ENCODE data around the gene PIGO.

The PIGO gene

DNA sequence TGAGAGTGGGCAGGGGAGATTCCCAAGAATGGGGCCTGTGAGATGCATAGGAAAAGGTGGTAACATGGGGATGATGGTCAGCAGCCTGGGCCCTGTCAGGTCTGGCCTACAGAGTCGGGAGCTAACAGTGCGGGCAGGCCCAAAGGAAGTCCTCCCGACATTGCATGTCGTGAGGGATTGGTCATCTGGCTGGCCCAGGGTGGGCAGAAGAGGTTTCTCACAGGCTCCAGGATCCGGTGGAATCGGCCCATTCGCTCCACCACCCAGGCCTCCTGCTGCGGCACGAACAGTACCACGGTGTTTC lies 6.0 kb upstream of the PIGO start:
- TF ChIP-seq RARB (CRISPR knock-in tag; IDR thresholded peaks at IDR 0.05) (no peak), ZNF70 (CRISPR knock-in tag; IDR thresholded peaks at IDR 0.05) (no peak), BACH2 (CRISPR knock-in tag; IDR thresholded peaks at IDR 0.05; ENCODE audit: borderline replicate concordance) (no peak), ZC3H10 (CRISPR knock-in tag; IDR thresholded peaks at IDR 0.05) (no peak), ZNF8 (CRISPR knock-in tag; IDR thresholded peaks at IDR 0.05) (no peak), SNAI2 (CRISPR knock-in tag; IDR thresholded peaks at IDR 0.05) (no peak), ZNF565 (CRISPR knock-in tag; conservative IDR thresholded peaks at IDR 0.05; ENCODE audit: low read depth) (no peak), TCF4 (CRISPR knock-in tag; IDR thresholded peaks at IDR 0.05; ENCODE audit: borderline replicate concordance) (no peak), PPARA (CRISPR knock-in tag; IDR thresholded peaks at IDR 0.05; ENCODE audit: borderline replicate concordance) (no peak), ZFP30 (CRISPR knock-in tag; IDR thresholded peaks at IDR 0.05) (no peak), TOX (CRISPR knock-in tag; IDR thresholded peaks at IDR 0.05; ENCODE audit: borderline replicate concordance) (no peak)
- TF ChIP-seq, protein P1, sequence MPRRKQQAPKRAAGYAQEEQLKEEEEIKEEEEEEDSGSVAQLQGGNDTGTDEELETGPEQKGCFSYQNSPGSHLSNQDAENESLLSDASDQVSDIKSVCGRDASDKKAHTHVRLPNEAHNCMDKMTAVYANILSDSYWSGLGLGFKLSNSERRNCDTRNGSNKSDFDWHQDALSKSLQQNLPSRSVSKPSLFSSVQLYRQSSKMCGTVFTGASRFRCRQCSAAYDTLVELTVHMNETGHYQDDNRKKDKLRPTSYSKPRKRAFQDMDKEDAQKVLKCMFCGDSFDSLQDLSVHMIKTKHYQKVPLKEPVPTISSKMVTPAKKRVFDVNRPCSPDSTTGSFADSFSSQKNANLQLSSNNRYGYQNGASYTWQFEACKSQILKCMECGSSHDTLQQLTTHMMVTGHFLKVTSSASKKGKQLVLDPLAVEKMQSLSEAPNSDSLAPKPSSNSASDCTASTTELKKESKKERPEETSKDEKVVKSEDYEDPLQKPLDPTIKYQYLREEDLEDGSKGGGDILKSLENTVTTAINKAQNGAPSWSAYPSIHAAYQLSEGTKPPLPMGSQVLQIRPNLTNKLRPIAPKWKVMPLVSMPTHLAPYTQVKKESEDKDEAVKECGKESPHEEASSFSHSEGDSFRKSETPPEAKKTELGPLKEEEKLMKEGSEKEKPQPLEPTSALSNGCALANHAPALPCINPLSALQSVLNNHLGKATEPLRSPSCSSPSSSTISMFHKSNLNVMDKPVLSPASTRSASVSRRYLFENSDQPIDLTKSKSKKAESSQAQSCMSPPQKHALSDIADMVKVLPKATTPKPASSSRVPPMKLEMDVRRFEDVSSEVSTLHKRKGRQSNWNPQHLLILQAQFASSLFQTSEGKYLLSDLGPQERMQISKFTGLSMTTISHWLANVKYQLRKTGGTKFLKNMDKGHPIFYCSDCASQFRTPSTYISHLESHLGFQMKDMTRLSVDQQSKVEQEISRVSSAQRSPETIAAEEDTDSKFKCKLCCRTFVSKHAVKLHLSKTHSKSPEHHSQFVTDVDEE (CRISPR knock-in tag; IDR thresholded peaks at IDR 0.05): no peak
- TF ChIP-seq, protein P2, sequence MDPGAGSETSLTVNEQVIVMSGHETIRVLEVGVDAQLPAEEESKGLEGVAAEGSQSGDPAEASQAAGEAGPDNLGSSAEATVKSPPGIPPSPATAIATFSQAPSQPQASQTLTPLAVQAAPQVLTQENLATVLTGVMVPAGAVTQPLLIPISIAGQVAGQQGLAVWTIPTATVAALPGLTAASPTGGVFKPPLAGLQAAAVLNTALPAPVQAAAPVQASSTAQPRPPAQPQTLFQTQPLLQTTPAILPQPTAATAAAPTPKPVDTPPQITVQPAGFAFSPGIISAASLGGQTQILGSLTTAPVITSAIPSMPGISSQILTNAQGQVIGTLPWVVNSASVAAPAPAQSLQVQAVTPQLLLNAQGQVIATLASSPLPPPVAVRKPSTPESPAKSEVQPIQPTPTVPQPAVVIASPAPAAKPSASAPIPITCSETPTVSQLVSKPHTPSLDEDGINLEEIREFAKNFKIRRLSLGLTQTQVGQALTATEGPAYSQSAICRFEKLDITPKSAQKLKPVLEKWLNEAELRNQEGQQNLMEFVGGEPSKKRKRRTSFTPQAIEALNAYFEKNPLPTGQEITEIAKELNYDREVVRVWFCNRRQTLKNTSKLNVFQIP (CRISPR knock-in tag; IDR thresholded peaks at IDR 0.05; ENCODE audit: borderline replicate concordance, low read depth): no peak
- TF ChIP-seq, protein P3, sequence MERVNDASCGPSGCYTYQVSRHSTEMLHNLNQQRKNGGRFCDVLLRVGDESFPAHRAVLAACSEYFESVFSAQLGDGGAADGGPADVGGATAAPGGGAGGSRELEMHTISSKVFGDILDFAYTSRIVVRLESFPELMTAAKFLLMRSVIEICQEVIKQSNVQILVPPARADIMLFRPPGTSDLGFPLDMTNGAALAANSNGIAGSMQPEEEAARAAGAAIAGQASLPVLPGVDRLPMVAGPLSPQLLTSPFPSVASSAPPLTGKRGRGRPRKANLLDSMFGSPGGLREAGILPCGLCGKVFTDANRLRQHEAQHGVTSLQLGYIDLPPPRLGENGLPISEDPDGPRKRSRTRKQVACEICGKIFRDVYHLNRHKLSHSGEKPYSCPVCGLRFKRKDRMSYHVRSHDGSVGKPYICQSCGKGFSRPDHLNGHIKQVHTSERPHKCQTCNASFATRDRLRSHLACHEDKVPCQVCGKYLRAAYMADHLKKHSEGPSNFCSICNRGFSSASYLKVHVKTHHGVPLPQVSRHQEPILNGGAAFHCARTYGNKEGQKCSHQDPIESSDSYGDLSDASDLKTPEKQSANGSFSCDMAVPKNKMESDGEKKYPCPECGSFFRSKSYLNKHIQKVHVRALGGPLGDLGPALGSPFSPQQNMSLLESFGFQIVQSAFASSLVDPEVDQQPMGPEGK (CRISPR knock-in tag; IDR thresholded peaks at IDR 0.05; ENCODE audit: borderline replicate concordance): no peak
- TF ChIP-seq, protein P4, sequence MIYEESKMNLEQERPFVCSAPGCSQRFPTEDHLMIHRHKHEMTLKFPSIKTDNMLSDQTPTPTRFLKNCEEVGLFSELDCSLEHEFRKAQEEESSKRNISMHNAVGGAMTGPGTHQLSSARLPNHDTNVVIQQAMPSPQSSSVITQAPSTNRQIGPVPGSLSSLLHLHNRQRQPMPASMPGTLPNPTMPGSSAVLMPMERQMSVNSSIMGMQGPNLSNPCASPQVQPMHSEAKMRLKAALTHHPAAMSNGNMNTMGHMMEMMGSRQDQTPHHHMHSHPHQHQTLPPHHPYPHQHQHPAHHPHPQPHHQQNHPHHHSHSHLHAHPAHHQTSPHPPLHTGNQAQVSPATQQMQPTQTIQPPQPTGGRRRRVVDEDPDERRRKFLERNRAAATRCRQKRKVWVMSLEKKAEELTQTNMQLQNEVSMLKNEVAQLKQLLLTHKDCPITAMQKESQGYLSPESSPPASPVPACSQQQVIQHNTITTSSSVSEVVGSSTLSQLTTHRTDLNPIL (CRISPR knock-in tag; IDR thresholded peaks at IDR 0.05; ENCODE audit: low read depth): no peak
- peak; percentile 55 for ATAC-seq

DNA sequence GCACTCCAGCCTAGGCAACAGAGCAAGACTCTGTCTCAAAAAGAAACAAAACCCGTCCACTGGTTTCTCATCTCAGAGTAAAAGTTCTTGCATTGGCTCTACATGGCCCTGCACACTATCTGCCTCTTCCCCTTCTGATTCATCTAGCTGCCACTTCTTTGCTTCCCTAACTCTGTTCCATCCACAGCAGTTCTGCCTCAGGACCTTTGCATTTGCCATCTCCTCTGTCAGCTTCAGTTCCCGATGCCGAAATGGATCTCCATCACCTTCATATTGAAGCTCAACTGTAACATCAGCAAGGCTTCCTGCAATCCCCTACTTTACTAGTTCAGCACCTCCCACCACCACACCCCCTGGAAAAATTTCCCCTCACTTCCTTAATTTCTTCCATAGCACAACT lies 1.2 kb upstream of the PIGO start:
- no peak for TF ChIP-seq ESRRG (CRISPR knock-in tag; IDR thresholded peaks at IDR 0.05)
- no peak for TF ChIP-seq SNAI2 (CRISPR knock-in tag; IDR thresholded peaks at IDR 0.05)
- no peak for TF ChIP-seq ZNF70 (CRISPR knock-in tag; IDR thresholded peaks at IDR 0.05)
- TF ChIP-seq PPARA (CRISPR knock-in tag; IDR thresholded peaks at IDR 0.05; ENCODE audit: borderline replicate concordance): no peak
- TF ChIP-seq ZFP30 (CRISPR knock-in tag; IDR thresholded peaks at IDR 0.05): no peak
- TF ChIP-seq GLIS3 (CRISPR knock-in tag; IDR thresholded peaks at IDR 0.05): no peak
- TF ChIP-seq, protein P4 (CRISPR knock-in tag; IDR thresholded peaks at IDR 0.05; ENCODE audit: low read depth): no peak
- TF ChIP-seq BACH2 (CRISPR knock-in tag; IDR thresholded peaks at IDR 0.05; ENCODE audit: borderline replicate concordance): no peak
- TF ChIP-seq ZFP3 (CRISPR knock-in tag; IDR thresholded peaks at IDR 0.05): no peak
- no peak for TF ChIP-seq ZNF565 (CRISPR knock-in tag; conservative IDR thresholded peaks at IDR 0.05; ENCODE audit: low read depth)
- TF ChIP-seq OSR1 (CRISPR knock-in tag; IDR thresholded peaks at IDR 0.05): no peak
- no peak for TF ChIP-seq CSDC2 (CRISPR knock-in tag; IDR thresholded peaks at IDR 0.05)
- no peak for TF ChIP-seq RARB (CRISPR knock-in tag; IDR thresholded peaks at IDR 0.05)
- TF ChIP-seq ISL1 (CRISPR knock-in tag; IDR thresholded peaks at IDR 0.05): no peak
- TF ChIP-seq ZNF8 (CRISPR knock-in tag; IDR thresholded peaks at IDR 0.05): no peak
- ATAC-seq: no peak

DNA sequence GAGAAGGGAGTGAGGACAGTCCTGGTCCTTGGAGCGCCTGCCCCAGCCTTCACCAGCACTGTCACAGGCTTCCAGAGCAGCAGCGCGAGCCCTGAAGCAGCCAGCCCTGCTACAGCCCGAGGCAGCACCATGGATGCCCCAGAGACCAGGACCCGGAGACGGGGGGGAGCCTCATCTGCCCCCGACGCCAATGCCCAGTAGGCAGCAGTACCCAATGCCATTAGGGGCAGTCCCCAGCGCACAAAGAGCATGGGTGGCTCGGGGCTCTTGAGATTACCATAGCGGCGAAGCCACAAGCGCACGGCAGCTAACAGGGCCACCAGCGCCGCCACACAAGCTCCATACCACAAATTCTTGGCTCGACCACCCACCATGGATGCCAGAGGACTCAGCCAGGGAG lies 4.9 kb downstream of the PIGO start:
- ATAC-seq: no peak
- TF ChIP-seq ZFP30 (CRISPR knock-in tag; IDR thresholded peaks at IDR 0.05) (no peak), RARB (CRISPR knock-in tag; IDR thresholded peaks at IDR 0.05) (no peak), PPARA (CRISPR knock-in tag; IDR thresholded peaks at IDR 0.05; ENCODE audit: borderline replicate concordance) (no peak), ZNF70 (CRISPR knock-in tag; IDR thresholded peaks at IDR 0.05) (no peak), OSR1 (CRISPR knock-in tag; IDR thresholded peaks at IDR 0.05) (no peak)
- TF ChIP-seq, protein P1 (CRISPR knock-in tag; IDR thresholded peaks at IDR 0.05): no peak
- TF ChIP-seq, protein P5, sequence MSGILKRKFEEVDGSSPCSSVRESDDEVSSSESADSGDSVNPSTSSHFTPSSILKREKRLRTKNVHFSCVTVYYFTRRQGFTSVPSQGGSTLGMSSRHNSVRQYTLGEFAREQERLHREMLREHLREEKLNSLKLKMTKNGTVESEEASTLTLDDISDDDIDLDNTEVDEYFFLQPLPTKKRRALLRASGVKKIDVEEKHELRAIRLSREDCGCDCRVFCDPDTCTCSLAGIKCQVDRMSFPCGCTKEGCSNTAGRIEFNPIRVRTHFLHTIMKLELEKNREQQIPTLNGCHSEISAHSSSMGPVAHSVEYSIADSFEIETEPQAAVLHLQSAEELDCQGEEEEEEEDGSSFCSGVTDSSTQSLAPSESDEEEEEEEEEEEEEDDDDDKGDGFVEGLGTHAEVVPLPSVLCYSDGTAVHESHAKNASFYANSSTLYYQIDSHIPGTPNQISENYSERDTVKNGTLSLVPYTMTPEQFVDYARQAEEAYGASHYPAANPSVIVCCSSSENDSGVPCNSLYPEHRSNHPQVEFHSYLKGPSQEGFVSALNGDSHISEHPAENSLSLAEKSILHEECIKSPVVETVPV (CRISPR knock-in tag; IDR thresholded peaks at IDR 0.05): no peak
